Endothelial cell of umbilical vein (primary cell): ENCODE results near the gene POMGNT2.

Experiments
- EZH2 ChIP-seq: IDR thresholded peaks from 2 replicates; pipeline ENCODE4 v1.6.1; 2012; ENCODE audit warnings: borderline replicate concordance, low read depth, mild to moderate bottlenecking, moderate library complexity, low read length, inconsistent platforms; ENCODE audit not compliant: severe bottlenecking
- POLR2A ChIP-seq: IDR thresholded peaks from 2 replicates; pipeline ENCODE4 v1.6.1; 2012; ENCODE audit warnings: low read depth, mild to moderate bottlenecking, control low read depth, low read length
- TF ChIP-seq, protein P1 (sequence below), 2 donors: IDR thresholded peaks; 1 replicate in 1 of 2; 2 replicates in 1 of 2; pipeline ENCODE4 v1.5.1; 2011; ENCODE audit warnings: low read length in 2 of 2, mild to moderate bottlenecking in 2 of 2, moderate library complexity in 2 of 2, control low read depth in 1 of 2, inconsistent platforms in 1 of 2, low read depth in 1 of 2; ENCODE audit not compliant: insufficient read depth in 1 of 2; ENCODE audit errors: extremely low read depth in 1 of 2

- TF ChIP-seq, protein P1, sequence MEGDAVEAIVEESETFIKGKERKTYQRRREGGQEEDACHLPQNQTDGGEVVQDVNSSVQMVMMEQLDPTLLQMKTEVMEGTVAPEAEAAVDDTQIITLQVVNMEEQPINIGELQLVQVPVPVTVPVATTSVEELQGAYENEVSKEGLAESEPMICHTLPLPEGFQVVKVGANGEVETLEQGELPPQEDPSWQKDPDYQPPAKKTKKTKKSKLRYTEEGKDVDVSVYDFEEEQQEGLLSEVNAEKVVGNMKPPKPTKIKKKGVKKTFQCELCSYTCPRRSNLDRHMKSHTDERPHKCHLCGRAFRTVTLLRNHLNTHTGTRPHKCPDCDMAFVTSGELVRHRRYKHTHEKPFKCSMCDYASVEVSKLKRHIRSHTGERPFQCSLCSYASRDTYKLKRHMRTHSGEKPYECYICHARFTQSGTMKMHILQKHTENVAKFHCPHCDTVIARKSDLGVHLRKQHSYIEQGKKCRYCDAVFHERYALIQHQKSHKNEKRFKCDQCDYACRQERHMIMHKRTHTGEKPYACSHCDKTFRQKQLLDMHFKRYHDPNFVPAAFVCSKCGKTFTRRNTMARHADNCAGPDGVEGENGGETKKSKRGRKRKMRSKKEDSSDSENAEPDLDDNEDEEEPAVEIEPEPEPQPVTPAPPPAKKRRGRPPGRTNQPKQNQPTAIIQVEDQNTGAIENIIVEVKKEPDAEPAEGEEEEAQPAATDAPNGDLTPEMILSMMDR (IDR thresholded peaks at IDR 0.05; ENCODE audit: extremely low read depth in 1 of 2, insufficient read depth in 1 of 2, low read depth in 1 of 2, low read length in 2 of 2), result no peak
- TF ChIP-seq POLR2A, result no peak
- TF ChIP-seq EZH2, result no peak
Observed at GRCh38 chr3:43030162-43030935, 75.5 kb downstream of the POMGNT2 start.
